Skeletal muscle cell (primary cell): ENCODE data around the gene IFNA7.
A peak's percentile ranks its signal among the peaks of the same experiment; 100 is the strongest.
"Not testable (repeated sequence)": the region's sequence is repeated elsewhere in the genome, so short reads cannot be mapped to it uniquely, and the experiment has no call there.

Experiments used
- DNase-seq: peaks from one replicate; pipeline ENCODE4 v3.0.0-alpha.2; 2010; ENCODE audit warnings: low read depth
- H3K4me3 ChIP-seq: 2 replicates; pipeline ENCODE4 v1.5.1; 2011; ENCODE audit warnings: low read depth, mild to moderate bottlenecking, control low read depth, low read length, moderate library complexity

Gene IFNA7

DNA sequence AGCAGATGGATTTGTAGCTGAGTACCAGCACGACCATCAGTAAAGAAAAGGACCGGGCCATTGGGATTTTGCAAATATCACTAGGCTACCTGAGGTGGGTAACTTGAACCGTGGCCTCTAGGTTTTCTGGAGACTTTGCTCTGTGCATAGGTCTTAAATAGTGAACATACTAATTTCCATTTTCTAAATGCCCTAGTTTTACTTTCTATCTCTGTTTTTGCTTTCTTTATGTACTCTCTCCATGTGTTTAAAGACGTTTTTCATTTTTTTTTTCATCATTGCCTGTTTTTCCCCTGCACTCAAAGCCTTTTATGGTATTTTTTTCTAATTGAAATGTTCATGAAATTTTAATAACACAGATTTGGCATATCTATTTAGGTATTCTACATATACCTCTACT is at the start of gene IFNA7:
TSS of gene IFNA7 (minus strand) at position 101 of the 400 bp plus-strand sequence. CDS start at position 61, 40 bp downstream.
- DNase-seq, H3K4me3 ChIP-seq: not testable (repeated sequence)

DNA sequence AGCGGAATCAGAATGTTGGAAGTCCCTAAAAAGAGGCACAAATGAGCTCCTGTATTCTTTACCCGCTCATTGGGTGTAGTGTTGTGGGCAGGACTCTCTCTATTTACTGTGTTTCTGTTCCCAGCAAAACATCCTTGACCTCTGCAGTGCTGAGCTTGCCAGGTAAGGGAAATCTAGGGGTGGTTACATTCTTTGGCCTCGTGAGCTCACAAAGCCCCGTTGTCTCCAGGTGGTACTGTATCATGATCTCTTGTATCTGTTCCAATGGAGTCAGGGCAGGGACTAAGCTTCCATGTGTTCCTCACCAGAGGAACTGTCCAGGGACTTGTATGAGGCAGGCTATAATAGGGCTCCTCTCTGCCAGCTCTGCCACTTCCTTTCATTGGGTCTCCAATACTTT is 49.6 kb upstream of the IFNA7 start:
- H3K4me3 ChIP-seq = no peak overlapping the region
- DNase-seq = no peak

DNA sequence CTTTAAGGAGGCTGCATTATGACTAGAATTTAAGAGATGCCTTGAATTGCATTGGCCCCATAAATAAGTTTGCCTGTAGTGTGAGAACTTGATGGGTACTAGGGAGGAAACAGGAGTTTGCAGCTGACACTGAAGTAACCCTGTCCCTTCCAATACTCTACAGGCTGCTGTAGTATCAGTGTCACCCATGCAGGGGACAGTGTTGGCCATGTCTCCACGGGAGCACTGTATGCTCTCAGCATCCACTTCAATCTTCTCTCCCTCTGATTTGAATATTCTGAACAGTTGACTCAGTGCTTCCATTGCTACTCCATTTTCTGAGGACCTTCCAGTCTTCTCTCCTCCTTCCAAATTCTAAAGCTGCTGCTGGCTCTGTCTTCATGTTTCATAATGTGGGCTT is 49.2 kb upstream of the IFNA7 start:
- DNase-seq = no peak
- no peak overlapping the region for H3K4me3 ChIP-seq

DNA sequence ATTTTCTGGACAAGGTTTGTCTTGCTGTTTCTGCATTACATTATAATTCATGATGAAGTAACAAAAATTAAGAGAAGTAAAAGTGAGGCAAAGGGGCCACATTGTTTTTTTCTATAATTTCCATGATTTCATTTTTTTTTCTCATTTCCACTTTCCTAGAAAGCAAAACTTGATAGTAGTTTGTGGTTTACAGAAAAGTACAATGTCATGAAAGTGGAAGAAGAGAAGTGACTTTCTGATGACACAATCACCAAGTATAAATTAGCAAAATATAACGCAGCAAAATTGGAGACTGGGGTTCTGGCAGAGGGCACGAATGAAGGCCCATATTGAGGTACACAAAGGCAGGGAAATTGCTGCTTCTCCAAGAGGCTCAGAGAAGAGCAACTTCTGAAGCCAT is 42.8 kb upstream of the IFNA7 start:
- H3K4me3 ChIP-seq = no peak overlapping the region
- no peak for DNase-seq

DNA sequence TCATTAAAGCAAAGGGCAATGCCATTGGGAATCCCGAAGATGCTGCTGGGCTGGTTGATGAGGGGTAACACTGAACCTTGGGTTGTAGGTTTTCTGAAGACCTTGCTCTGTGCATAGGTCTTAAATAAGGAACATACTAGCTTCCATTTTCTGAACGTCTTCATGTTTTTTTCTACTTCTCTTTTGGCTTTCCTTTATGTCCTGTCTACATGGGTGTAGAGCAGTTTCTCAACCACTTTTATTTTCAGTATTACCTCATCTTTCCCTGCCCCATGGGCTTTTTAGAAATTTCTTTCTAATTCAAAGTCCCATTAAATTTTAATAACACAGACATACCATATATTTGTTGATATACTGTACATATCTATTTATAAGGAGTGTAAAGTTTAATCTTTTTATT is 37.9 kb upstream of the IFNA7 start, which contains the start of gene IFNA14:
TSS of gene IFNA14 (minus strand) at position 95 of the 400 bp plus-strand sequence. CDS start at position 25, 70 bp downstream.
- DNase-seq = no peak
- H3K4me3 ChIP-seq = no peak within 1 kb of the TSS

DNA sequence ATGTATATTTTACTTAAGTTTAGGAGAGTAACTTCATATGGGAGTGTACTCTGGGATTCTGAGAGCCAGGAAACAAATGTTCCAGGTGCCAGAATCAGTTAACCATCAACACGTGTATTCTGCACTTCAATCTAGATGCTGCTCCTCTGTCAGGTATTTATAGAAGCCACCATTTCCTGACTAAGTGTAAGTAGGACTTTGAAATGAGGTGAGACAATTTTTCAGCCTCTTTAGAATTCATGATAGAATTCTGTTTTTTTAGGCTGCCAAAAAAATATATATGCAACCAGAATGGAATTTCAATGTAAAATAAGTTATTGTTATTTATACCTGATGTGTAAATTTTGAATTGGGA is 34.3 kb upstream of the IFNA7 start:
- DNase-seq = not testable (repeated sequence)

DNA sequence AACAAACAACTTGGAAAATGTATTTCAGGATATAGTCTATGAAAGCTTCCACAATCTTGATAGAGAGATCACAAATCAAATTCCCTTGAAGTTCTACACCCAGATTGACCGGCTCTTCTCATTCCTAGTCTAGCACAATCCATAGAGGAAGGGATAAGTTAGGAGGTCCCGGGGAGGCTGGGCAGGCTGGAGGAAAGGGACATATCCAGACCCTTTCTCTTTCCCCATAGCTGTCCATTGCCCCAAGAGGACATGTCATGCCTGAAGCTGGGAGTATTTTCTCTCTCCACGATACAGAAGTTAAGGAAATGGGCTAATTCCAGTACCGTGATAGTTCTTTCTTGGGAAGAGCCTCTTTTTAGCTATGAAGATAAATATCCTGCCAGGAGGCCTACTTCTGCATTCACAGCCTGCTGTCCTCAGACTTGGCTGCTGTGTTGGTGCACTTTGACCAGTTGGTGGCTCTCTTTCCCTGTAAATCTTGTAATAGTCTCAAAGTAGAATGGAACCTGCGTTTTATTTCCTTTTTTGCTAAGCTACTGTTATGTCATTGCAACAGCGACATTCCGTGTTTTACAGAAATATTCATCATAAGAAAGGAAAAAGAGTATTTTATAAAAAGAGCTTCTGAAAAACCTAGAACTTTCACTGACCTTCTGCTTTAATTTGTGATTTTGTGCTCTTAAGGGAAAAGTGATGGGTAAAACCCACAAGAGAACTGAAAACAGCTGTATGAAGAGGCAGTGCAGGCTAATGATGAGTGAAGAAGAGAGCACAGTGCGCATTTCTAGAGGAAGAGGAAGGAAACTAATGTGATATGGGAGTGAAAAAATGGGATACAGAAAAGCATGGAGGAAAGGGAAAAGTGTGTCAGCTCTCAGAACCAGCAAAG is 33.7 kb upstream of the IFNA7 start:
- DNase-seq = peak; percentile 8
- not testable (repeated sequence) for H3K4me3 ChIP-seq

More for the DNA sequence above, 34.3 kb upstream of the IFNA7 start:
- not testable (repeated sequence) for H3K4me3 ChIP-seq

DNA sequence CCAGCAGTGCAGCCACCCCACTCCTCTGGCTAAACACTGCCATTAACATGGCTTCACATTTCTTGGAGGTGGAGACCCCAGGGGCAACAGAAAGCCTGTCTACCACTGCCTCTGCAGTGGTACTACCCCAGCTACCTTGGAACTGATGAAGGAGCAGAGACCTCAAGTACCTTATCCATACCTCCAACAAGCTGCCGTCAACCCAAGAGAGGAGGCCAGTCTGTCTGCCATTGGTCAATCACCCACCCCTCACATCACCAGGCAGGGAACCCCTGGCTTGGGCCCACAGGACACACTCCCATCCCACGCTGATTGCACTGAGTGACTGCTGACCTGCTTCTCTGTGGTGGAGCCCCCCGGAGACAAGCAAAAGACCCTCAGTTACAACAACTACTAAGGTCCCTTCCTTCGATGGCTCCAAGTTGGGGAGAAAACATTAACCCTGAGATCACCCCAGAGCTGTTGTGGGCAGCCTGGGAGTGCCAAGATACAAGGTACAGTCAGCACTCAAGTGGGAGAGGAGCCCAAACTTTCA is 32.2 kb upstream of the IFNA7 start:
- H3K4me3 ChIP-seq = no peak overlapping the region
- DNase-seq = no peak

DNA sequence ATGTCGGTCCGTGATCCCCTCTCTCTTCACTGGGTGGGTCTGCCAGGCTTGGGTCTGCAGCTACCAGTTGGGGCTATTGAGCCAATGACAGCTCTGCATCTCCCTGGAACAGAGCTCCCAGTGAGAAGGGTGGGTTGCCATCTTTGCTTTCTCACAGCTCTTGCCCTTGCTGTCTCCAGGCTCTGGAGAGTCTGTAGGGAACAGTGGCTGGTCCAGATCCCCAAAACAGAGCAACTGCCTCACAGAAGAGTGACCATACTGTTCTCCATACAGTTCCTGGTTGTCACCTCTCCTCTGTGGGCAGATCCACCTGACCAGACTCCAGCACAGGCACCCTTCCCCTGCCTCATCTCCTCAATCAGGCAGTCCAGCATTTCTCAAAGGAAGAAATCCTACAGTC is 31.3 kb upstream of the IFNA7 start:
- no peak overlapping the region for H3K4me3 ChIP-seq
- DNase-seq = no peak

DNA sequence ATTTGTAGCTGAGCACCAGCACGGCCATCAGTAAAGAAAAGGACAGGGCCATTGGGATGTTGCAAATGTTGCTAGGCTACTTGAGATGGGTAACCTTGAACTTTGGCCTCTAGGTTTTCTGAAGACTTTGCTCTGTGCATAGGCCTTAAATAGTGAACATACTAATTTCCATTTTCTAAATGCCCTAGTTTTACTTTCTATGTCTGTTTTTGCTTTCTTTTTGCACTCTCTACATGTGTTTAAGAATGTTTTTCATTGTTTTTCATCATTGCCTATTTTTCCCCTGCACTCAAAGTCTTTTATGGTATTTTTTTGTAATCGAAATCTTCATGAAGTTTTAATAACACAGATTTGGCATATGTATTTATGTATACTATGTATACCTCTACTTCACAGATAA is 26.1 kb upstream of the IFNA7 start, which contains the start of gene IFNA17:
TSS of gene IFNA17 (minus strand) at position 101 of the 400 bp plus-strand sequence. CDS start at position 52, 49 bp downstream.
- H3K4me3 ChIP-seq = no peak within 1 kb of the TSS
- DNase-seq = no peak

DNA sequence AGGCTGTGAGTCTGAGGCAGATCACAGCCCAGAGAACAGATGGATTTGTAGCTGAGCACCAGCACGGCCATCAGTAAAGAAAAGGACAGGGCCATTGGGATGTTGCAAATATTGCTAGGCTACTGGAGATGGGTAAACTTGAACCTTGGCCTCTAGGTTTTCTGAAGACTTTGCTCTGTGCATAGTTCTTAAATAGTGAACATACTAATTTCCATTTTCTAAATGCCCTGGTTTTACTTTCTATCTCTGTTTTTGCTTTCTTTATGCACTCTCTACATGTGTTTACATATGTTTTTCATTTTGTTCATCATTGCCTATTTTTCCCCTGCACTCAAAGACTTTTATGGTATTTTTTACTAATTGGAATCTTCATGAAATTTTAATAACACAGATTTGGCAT is 15.2 kb upstream of the IFNA7 start, which contains the start of gene IFNA16:
TSS of gene IFNA16 (minus strand) at position 101 of the 400 bp plus-strand sequence. CDS start at position 95, 6 bp downstream.
- H3K4me3 ChIP-seq, DNase-seq: not testable (repeated sequence)

DNA sequence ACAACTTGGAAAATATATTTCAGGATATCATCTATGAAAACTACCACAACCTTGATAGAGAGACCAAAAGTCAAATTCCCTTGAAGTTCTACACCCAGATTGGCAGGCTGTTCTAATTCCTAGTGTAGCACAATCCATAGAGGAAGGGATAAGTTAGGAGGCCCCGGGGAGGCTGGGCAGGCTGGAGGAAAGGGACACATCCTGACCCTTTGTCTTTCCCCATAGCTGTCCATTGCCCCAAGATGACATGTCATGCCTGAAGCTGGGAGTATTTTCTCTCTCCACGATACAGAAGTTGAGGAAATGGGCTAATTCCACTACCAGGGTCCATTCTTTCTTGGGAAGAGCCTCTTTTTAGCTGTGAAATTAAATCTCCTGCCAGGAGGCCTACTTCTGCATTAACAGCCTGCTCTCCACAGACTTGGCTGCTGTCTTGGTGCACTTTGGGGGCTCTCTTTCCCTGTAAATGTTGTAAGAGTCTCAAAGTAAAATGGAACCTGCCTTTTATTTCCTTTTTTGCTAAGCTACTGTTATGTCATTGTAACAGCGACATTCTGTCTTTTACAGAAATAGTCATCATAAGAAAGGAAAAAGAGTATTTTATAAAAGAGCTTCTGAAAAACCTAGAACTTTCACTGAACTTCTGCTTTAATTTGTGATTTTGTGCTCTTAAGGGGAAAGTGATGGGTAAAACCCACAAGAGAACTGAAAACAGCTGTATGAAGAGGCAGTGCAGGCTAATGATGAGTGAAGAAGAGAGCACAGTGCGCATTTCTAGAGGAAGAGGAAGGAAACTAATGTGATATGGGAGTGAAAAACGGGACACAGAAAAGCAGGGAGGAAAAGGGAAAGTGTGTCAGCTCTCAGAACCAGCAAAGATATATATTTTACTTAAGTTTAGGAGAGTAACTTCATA is 11.7 kb upstream of the IFNA7 start:
- not testable (repeated sequence) for DNase-seq, H3K4me3 ChIP-seq

DNA sequence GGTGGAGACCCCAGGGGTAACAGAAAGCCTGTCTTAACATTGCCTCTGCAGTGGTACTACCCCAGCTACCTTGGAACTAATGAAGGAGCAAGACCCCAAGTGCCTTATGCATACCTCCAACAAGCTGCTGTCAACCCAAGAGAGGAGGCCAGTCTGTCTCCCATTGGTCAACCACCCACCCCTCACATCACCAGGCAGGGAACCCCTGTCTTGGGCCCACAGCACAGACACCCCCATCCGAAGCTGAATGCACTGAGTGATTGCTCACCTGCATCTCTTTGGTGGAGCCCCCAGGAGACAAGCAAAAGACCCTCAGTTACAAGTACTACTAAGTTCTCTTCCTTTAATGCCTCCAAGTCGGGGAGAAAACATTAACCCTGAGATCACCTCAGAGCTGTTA is 10.2 kb upstream of the IFNA7 start:
- not testable (repeated sequence) for DNase-seq, H3K4me3 ChIP-seq

DNA sequence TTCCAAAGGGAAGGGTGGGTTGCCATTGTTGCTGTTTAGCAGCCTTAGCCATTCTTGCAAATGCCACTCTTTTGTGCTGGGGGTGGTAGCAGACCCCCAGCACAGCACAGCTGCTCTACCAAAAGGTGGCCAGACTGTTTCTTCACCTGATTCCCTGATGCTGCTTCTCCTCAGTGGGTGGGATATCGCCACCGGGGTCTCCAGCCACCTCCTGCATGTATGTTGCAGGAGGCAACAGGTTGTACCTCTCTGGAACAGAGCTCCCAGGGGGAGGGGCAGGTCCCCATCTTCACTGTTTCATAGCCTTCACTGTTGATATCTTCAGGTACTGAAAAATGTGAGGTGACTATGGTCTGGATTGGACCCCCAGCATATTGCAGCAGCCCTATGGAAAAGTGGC is 8.8 kb upstream of the IFNA7 start:
- DNase-seq = not testable (repeated sequence)

DNA sequence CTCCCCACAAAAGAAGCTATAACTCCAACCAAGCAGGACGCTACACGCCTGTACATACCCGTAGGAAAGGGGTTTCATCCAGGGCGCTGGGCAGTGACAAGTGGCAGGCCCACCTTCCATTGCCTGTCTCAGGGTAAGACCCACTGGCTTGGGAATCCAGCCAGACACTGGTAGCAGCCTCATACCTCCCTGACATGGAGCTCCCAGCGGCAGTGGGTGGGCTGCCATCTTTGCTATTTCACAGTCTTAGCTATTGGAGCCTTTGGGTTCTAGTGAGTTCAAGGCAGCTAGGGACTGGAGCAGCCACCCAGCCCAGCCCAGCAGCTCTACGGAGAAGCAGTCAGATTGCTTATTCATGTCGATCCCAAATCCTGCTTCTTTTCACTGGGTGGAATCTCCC is 8.3 kb upstream of the IFNA7 start:
- H3K4me3 ChIP-seq = no peak overlapping the region
- no peak for DNase-seq

More for the DNA sequence above, 8.8 kb upstream of the IFNA7 start:
- not testable (repeated sequence) for H3K4me3 ChIP-seq

DNA sequence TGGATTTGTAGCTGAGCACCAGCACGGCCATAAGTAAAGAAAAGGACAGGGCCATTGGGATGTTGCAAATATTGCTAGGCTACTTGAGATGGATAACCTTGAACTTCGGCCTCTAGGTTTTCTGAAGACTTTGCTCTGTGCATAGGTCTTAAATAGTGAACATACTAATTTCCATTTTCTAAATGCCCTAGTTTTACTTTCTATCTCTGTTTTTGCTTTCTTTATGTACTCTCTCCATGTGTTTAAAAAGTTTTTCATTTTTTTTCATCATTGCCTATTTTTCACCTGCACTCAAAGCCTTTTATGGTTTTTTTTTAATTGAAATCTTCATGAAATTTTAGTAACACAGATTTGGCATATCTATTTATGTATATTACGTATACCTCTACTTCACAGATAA is 5.0 kb upstream of the IFNA7 start, which contains the start of gene IFNA10:
TSS of gene IFNA10 (minus strand) at position 101 of the 400 bp plus-strand sequence. CDS start at position 55, 46 bp downstream.
- H3K4me3 ChIP-seq, DNase-seq: not testable (repeated sequence)

DNA sequence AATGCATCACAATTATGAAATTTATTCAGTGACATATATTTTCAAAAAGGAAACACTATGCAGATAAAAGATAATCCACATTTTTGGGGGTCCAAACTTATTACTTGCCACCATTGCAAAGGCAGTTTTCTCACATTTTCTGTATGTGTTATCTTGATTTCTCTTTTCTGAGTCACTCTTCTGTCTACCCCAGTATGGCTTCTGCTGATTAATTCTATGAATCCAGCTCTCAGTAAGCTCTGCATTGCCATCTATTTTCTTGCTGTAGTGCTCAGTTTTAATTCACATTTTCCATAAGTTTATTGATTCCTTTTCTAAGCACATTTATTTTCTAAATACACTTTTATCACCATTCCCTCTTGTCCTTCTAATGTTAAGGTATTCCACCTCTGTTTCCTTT is 3.2 kb upstream of the IFNA7 start:
- DNase-seq = no peak
- no peak overlapping the region for H3K4me3 ChIP-seq

DNA sequence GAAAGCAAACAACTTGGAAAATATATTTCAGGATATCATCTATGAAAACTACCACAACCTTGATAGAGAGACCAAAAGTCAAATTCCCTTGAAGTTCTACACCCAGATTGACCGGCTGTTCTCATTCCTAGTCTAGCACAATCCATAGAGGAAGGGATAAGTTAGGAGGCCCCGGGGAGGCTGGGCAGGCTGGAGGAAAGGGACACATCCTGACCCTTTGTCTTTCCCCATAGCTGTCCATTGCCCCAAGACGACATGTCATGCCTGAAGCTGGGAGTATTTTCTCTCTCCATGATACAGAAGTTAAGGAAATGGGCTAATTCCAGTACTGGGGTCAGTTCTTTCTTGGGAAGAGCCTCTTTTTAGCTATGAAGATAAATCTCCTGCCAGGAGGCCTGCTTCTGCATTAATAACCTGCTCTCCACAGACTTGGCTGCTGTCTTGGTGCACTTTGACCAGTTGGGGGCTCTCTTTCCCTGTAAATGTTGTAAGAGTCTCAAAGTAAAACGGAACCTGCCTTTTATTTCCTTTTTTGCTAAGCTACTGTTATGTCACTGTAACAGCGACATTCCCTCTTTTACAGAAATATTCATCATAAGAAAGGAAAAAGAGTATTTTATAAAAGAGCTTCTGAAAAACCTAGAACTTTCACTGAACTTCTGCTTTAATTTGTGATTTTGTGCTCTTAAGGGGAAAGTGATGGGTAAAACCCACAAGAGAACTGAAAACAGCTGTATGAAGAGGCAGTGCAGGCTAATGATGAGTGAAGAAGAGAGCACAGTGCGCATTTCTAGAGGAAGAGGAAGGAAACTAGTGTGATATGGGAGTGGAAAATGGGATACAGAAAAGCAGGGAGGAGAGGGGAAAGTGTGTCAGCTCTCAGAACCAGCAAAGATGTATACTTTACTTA is 6.9 kb downstream of the IFNA7 start:
- not testable (repeated sequence) for H3K4me3 ChIP-seq, DNase-seq
